ENCODE data around the gene CDK18. TPM values are rescaled to one million over a fixed set of nuclear protein-coding genes. Genes with fewer than 3 reads are reported as not detected.

The CDK18 gene
- total RNA-seq, 1 experiment from 2014 or later = 9.2 TPM

DNA sequence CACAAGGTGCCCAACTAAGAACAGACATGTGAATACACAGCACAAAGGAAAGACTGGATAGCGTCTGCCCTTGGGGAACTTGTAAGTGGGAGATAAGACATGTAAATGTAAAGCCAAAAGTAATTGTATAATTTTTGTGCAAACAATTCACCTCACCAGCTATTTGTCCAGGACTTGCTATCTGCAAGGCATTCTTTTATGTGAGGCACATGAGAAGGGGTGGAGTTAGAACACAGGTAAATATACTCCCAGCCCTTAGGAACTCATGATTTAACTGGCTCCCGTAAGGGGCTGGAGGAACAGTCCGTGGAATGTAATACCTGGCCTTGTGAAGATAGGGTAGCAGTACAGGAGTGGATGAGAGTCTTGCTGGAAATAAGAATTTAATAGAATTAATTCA is 61.3 kb downstream of the CDK18 start:
- no peak overlapping the region for H3K4me3 ChIP-seq (ENCODE audit: low read depth, low read length, poor library complexity, severe bottlenecking)
- no peaks in the 10 kb centered on the region for H3K36me3 ChIP-seq (ENCODE audit: insufficient read depth, low read length, poor library complexity, severe bottlenecking)
- BruUV-seq (replicated peaks) = no TSS peak
- no peak for DNase-seq (ENCODE audit: low spot score)
- H3K27me3 ChIP-seq (replicated peaks; ENCODE audit: insufficient read depth, low read depth, low read length, poor library complexity) = peaks cover 71% of the 10 kb centered on the region
- peaks cover 9% of the 10 kb centered on the region for H3K9me3 ChIP-seq (ENCODE audit: low read depth, low read length, poor library complexity, severe bottlenecking)
- intact Hi-C loops (cut with micrococcal nuclease; ENCODE audit: unreplicated experiment) = no loop called here
- no peaks in the 10 kb centered on the region for H3K4me1 ChIP-seq (ENCODE audit: insufficient read depth, low read length, poor library complexity, severe bottlenecking)
- ChIA-PET POLR2A (ENCODE audit: low non-redundant PET) (no interaction called here), CTCF (no interaction called here)
- H3K27ac ChIP-seq (ENCODE audit: low read depth, low read length, poor library complexity, severe bottlenecking) = no peak overlapping the region
- TF ChIP-seq, protein P1, sequence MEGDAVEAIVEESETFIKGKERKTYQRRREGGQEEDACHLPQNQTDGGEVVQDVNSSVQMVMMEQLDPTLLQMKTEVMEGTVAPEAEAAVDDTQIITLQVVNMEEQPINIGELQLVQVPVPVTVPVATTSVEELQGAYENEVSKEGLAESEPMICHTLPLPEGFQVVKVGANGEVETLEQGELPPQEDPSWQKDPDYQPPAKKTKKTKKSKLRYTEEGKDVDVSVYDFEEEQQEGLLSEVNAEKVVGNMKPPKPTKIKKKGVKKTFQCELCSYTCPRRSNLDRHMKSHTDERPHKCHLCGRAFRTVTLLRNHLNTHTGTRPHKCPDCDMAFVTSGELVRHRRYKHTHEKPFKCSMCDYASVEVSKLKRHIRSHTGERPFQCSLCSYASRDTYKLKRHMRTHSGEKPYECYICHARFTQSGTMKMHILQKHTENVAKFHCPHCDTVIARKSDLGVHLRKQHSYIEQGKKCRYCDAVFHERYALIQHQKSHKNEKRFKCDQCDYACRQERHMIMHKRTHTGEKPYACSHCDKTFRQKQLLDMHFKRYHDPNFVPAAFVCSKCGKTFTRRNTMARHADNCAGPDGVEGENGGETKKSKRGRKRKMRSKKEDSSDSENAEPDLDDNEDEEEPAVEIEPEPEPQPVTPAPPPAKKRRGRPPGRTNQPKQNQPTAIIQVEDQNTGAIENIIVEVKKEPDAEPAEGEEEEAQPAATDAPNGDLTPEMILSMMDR (conservative IDR thresholded peaks at IDR 0.05; ENCODE audit: low read depth, low read length) = no peak
- no peak for TF ChIP-seq EZH2 (IDR thresholded peaks at IDR 0.05; ENCODE audit: borderline replicate concordance, low read depth, low read length, poor library complexity, severe bottlenecking)

DNA sequence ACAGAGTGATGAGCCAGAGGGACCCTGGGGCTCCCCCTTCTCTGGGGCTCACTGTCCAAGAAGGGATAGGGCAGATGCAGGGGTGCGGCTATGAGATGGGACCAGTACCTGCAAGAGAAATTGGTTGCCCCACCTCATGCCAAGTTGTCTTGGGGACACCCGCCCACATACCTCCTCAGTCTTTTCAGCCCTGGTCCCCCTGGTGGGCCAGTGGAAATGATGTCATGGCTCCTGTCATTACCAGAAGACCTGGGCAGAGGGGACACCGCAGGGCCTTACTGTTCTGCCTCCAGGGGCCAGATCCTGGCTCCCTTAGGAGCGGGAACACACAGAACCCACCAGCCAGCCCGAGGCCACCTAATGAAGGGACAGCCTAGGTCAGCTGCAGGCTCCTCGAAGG is 63.2 kb downstream of the CDK18 start:
- DNase-seq (ENCODE audit: low spot score) = no peak
- no peak overlapping the region for H3K27ac ChIP-seq (ENCODE audit: low read depth, low read length, poor library complexity, severe bottlenecking)
- H3K27me3 ChIP-seq (replicated peaks; ENCODE audit: insufficient read depth, low read depth, low read length, poor library complexity) = peaks cover 84% of the 10 kb centered on the region
- TF ChIP-seq, protein P1 (conservative IDR thresholded peaks at IDR 0.05; ENCODE audit: low read depth, low read length) = no peak
- TF ChIP-seq EZH2 (IDR thresholded peaks at IDR 0.05; ENCODE audit: borderline replicate concordance, low read depth, low read length, poor library complexity, severe bottlenecking) = no peak
- CTCF ChIA-PET = no interaction called here
- intact Hi-C loops (cut with micrococcal nuclease; ENCODE audit: unreplicated experiment) = no loop called here
- POLR2A ChIA-PET (ENCODE audit: low non-redundant PET) = no interaction called here
- no peaks in the 10 kb centered on the region for H3K36me3 ChIP-seq (ENCODE audit: insufficient read depth, low read length, poor library complexity, severe bottlenecking)
- H3K4me3 ChIP-seq (ENCODE audit: low read depth, low read length, poor library complexity, severe bottlenecking) = no peak overlapping the region
- no peaks in the 10 kb centered on the region for H3K4me1 ChIP-seq (ENCODE audit: insufficient read depth, low read length, poor library complexity, severe bottlenecking)
- BruUV-seq (replicated peaks) = no TSS peak
- no peaks in the 10 kb centered on the region for H3K9me3 ChIP-seq (ENCODE audit: low read depth, low read length, poor library complexity, severe bottlenecking)

- intact Hi-C loops (cut with micrococcal nuclease; ENCODE audit: unreplicated experiment) = no loop called here
- H3K27me3 ChIP-seq (replicated peaks; ENCODE audit: insufficient read depth, low read depth, low read length, poor library complexity) = peaks cover 84% of the 10 kb centered on the region
- CTCF ChIA-PET = no interaction called here
These were observed 63.6 kb downstream of the CDK18 start for GRCh38 chr1:205568135-205568468.

More at GRCh38 chr1:205568135-205568468, 63.6 kb downstream of the CDK18 start:
- H3K4me1 ChIP-seq (ENCODE audit: insufficient read depth, low read length, poor library complexity, severe bottlenecking) = no peaks in the 10 kb centered on the region
- DNase-seq (ENCODE audit: low spot score) = no peak
- H3K9me3 ChIP-seq (ENCODE audit: low read depth, low read length, poor library complexity, severe bottlenecking) = no peaks in the 10 kb centered on the region
- TF ChIP-seq EZH2 (IDR thresholded peaks at IDR 0.05; ENCODE audit: borderline replicate concordance, low read depth, low read length, poor library complexity, severe bottlenecking) = peak; percentile 86
- TF ChIP-seq, protein P1 (conservative IDR thresholded peaks at IDR 0.05; ENCODE audit: low read depth, low read length) = no peak
- no peak overlapping the region for H3K27ac ChIP-seq (ENCODE audit: low read depth, low read length, poor library complexity, severe bottlenecking)
- no TSS peak for BruUV-seq (replicated peaks)
- POLR2A ChIA-PET (ENCODE audit: low non-redundant PET) = no interaction called here
- H3K36me3 ChIP-seq (ENCODE audit: insufficient read depth, low read length, poor library complexity, severe bottlenecking) = no peaks in the 10 kb centered on the region
- H3K4me3 ChIP-seq (ENCODE audit: low read depth, low read length, poor library complexity, severe bottlenecking) = no peak overlapping the region
